EH (cell line): Measurements from ENCODE around the gene CA7.
"Not testable (repeated sequence)": the region's sequence is repeated elsewhere in the genome, so short reads cannot be mapped to it uniquely, and the experiment has no call there.

Experiments
- DNase-seq: peaks from one replicate; pipeline ENCODE4 v3.0.0-alpha.2; 2015; ENCODE audit warnings: low read depth

Gene CA7

DNA sequence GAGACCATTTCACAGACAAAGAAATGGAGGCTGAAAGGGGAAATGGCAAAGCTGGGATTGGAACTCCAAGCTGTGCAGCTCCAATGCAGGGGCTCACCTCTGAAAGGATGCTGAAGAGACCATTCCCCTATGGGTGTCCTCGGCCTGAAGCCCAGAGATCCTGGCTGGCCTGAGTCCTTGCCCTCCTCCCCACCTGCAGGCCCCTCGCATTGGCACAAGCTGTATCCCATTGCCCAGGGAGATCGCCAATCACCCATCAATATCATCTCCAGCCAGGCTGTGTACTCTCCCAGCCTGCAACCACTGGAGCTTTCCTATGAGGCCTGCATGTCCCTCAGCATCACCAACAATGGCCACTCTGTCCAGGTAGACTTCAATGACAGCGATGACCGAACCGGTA, 2.6 kb downstream of the CA7 start:
- no peak for DNase-seq

DNA sequence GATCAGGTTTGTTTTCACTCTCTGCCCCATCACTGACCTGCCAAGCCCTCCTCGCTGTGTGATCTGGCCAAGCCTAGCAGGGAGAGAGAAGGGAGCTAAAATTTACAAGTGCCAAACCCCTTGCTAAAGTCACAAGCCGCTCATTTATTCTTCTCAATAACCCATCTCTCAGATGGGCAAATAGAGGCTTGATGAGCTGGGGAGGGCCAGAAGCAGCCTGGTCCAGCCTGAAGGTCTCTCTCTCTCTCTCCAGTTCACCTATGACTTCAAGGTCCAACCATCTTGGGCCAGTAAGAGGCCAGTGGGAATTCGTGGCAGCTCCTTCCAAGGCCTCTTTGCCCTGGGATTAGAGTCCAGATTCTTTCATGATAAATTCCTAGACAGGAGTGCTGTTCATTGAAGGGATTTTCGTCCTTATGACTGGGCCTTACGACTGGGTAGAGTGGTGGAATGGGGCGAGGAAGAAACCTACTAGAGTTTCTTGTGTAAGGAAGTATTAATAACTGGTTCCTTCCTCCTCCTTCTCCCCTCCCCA, 3.4 kb downstream of the CA7 start:
- no peak for DNase-seq

DNA sequence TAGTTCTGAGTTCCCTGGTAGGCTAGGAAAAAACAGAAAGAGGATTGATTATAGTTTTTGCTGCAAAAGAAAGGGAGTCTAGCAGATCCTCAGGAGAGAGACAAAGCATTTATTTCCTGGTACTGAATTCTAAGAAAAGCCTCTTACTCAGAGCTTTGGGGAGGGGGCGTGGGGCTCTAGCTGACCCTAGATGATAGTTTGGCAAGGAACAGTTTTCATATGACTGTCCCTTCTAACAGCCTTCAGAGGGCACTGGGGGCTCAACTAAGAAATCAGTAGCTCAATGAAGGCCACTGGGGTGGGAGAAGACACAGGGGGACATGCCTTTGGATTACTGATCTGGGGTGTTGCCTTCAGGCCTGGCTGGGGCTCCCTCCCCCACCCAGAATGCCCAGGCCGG, 4.0 kb downstream of the CA7 start:
- no peak for DNase-seq

- DNase-seq = no peak
Measured at GRCh38 chr16:66849021-66849420, 4.8 kb downstream of the CA7 start.

DNA sequence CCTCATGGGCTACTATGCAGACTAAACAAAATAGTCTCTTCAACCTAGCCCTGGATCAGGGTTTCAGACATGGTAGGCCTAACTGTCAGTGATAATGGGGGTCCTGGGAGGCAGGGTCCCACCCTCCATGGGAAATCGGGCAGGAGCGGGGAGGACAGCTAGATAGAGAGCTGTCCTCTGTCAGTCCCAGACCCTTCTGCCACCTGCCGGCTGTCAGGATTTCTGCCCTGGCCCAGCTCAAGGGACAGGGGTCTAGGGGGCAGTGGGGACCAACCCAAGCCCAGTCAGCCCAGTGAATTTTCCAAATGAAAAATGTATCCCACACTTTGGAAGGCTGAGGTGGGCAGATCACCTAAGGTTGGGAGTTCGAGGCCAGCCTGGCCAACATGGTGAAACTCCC, 5.3 kb downstream of the CA7 start:
- DNase-seq = no peak

DNA sequence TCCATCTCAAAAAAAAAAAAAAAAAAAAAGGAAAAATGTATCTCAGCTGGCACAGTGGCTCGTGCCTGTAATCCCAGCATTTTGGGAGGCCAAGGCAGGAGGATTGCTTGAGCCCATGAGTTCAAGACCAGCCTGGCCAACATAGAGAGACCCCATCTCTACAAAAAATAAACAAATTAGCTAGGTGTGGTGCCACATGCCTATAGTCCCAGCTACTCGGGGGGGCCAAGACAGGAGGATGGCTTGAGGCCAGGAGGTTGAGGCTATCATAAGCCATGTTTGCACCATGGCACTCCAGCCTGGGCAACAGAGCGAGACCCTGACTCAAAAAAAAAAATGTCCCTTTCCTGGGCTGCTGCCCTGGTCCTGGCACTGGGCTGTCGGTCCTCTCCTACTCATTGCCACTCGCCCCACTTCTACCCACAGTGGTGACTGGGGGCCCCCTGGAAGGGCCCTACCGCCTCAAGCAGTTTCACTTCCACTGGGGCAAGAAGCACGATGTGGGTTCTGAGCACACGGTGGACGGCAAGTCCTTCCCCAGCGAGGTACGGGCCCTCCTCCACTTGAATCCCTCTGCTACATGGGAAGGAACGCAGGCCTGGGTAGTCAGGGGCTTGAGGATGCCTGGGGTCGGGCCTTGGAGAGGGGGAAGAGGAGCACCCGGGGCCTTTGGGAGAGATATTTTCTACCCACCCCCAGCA, 6.1 kb downstream of the CA7 start:
- no peak for DNase-seq

DNA sequence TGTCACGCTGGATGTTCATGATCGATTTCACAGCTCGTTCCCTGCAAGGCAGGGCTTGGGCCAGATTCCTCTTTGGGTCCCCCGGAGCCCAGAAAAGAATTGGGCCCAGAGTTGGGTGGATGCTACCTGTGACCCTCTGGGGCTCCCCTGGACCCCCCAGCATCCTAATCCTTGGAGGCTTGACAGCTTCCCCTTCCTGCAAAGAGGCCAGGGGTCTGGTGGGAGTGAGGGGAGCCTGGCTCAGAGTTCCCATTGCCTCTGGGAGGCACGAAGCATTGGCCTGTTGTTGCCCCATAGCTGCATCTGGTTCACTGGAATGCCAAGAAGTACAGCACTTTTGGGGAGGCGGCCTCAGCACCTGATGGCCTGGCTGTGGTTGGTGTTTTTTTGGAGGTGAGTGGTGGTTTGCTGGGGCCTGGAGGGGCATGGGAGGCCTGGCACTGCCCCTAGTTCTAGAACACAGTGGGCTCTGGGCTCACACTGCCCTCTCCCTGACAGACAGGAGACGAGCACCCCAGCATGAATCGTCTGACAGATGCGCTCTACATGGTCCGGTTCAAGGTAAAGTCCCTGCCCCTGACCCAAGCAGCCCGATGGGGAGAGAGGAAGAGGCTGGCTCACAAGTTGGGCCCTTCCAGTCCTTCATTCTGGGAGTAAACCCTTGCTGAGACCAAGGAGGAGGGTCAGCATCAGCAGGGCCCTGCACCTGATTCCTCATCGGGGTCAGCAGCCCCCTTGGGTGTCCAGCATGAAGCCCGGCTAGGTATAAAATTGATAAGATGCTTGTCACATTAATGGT, 7.2 kb downstream of the CA7 start:
- DNase-seq = no peak

GRCh38 chr16:66853261-66854139, 9.3 kb downstream of the CA7 start:
- DNase-seq = no peak

DNA sequence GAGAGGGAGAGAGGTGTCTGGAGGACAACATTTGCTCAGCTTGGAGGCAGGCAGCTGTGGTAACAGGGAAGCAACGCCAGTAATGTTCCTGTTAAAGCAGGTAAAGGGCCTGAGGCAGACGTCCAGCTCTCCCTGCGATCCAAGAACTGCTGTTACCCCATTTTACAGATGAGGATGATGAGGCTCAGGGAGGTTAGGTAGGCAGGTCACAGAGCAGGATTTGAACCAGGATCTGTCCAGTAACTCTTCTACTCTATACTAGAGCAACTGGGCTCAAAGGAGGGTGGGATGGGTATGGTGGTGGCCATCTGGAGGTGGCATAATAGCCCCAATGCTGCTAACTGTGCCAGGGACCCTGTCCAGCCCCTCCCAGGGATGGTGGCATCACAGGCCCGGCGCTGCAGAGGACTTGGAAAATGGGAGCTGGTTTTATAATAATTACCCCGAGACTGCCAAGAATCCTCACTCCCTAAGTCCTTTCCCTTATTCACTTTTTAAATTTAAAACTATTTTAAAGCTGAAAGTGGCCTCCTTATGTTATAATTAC, 12.0 kb downstream of the CA7 start:
- no peak for DNase-seq

DNA sequence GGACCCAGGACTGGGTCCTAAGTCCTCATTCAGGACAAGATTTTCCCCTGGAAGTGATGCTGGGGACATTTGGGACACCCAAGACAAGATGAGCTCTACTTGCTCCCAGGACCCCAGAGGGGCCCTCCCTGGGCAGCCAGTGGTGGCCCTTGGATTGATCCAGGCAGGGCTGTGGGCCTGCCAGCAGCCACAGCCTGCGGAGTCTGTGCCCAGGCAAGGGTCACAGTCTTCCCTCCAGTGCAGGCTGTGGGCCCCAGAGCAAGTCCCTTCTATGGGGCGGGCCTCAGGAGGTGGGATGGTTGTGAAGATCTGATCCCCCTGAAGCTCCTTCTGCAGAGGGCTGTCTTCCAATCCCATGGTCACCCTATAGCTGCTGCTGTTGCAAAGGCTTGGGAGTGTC, 12.6 kb downstream of the CA7 start:
- no peak for DNase-seq

GRCh38 chr16:66857437-66857836, 13.2 kb downstream of the CA7 start:
- DNase-seq = no peak

- DNase-seq = peak; percentile 79
Measured at GRCh38 chr16:66858740-66859396, 14.7 kb downstream of the CA7 start.

DNA sequence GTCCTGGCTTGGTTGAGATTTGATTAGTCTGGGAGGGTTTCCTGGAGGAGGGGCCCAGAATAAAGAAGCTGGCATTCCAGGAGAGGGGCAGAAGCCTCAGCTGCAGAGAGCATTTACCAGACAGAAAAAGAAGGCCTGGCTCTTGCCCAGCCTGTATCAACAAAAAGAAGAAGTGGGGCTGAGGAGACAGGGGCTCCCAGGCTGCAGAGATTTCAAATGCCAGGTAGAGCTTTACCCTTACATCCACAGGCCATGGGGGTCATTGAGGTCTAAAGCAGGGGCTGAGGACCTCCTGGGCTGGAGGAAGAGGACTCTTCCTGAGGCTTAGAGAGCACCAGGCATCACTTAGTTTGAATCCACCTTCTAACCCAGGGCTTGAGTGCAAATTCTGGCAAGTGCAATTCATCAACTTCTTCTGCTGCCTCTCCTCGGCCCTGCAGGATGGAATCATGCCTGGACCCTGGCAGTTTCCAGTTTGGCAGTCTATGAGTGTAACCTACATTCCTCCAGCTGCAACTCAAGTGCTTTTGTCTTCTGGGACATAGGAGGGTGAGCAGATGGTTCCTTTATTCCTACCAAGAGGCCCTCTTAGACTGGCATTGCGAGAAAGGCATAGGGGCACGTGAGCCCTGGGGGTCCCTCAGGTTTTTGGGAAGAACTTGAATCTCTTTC, 15.3 kb downstream of the CA7 start:
- DNase-seq = no peak

DNA sequence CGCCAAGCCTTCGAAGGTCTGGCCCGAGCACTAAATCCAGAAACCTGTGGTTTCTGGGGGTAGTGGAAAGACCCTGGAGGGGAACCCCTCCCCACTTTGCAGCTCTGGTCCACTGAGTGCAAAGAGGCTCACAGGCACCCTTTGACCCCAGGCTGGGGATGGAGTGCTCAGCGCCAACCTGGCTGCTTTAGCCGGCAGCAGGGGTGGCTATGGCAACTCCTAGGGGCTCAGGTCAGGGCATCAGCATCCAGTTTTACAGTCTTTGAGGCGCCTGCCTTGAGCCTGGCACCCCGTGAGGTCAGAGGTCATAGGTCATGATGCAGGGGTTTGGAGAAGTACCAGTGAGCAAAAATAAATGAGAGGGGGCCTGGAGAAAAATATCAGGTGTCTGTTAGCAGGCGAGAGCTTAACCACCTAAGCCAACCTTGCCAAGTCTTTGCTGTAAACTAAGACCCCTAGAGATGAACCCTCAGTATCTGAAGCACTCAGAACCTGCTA, 17.9 kb downstream of the CA7 start:
- no peak for DNase-seq

- no peak for DNase-seq
Measured at GRCh38 chr16:66863707-66864106, 19.5 kb downstream of the CA7 start.

GRCh38 chr16:66869424-66869823, 25.2 kb downstream of the CA7 start:
- DNase-seq = no peak

DNA sequence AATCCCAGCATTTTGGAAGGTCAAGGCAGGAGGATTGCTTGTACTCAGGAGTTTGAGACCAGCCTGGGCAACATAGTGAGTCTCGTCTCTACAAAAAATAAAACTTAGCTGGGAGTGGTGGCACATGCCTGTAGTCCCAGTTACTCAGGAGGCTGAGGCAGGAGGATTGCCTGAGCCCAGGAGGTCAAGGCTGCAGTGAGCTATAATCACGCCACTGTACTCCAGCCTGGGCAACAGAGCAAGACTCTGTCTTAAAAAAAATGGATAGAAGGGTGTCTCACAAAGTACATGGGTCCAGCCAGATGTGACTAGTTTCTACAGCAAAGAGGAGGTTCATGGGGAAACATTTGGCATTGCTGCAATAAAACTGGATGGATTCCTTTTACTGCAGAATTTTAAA, 27.1 kb downstream of the CA7 start:
- not testable (repeated sequence) for DNase-seq

DNA sequence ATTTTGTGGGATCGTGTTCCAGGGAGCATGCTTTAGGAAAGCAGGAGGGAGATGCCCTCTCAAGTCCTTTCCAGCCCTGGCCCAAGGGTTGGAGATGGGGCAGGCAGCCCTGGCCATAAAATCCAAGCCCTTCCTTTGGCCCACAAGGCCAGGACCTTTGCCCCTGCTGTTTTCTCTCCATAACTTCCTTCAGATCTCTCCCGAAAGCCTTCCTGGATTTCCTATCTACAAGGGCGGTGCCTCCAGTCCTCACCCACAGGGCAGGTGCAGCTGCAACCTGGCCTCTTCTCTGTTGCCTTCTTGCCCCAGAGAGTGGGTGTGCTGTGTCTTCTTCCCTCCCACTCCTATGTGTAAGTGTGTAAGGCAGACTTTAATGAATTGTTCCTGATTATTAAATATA, 27.6 kb downstream of the CA7 start:
- DNase-seq = no peak

DNA sequence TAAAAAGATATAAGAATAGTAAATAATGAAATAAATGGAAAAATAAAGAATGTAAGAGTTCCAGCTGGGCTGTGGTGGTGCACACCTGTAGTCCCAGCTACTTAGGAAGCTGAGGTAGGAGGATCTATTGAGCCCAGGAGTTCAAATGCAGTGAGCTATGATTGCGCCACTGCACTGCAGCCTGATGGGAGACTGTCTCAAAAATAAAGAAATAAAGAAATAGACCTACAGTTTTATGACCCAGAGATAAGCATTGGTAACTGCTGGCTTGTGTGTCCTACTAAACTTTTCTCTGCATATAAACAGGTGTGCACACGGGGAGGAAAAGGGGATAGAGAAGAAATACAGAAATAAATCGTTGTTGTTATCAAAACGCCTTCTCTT, 28.3 kb downstream of the CA7 start:
- no peak for DNase-seq

GRCh38 chr16:66872943-66873684, 28.9 kb downstream of the CA7 start:
- peak; percentile 100 for DNase-seq
